ENCODE results near the gene KIF7.

DNA sequence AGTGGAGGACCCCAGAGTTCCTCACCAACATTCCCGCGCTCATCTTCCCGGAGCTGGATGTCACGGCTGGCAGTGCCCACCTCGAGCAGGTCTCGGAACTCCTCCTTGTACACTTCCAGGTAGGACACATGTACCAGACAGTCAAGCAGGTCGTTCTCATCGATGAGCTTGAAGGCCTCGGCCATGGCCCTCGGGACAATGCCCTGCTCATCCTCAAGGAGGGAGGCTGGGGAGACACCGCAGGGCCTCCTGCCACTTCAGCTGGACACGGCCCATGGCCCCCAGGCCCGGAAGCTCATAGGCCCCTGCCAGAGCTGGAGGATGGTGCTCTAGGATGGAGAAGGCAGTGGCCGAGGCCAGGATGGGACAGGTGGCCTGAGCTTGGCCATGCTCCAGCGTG is 5.6 kb downstream of the KIF7 start:
- no peak for TF ChIP-seq POLR2A (IDR thresholded peaks at IDR 0.05)
- TF ChIP-seq, protein P1, sequence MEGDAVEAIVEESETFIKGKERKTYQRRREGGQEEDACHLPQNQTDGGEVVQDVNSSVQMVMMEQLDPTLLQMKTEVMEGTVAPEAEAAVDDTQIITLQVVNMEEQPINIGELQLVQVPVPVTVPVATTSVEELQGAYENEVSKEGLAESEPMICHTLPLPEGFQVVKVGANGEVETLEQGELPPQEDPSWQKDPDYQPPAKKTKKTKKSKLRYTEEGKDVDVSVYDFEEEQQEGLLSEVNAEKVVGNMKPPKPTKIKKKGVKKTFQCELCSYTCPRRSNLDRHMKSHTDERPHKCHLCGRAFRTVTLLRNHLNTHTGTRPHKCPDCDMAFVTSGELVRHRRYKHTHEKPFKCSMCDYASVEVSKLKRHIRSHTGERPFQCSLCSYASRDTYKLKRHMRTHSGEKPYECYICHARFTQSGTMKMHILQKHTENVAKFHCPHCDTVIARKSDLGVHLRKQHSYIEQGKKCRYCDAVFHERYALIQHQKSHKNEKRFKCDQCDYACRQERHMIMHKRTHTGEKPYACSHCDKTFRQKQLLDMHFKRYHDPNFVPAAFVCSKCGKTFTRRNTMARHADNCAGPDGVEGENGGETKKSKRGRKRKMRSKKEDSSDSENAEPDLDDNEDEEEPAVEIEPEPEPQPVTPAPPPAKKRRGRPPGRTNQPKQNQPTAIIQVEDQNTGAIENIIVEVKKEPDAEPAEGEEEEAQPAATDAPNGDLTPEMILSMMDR (IDR thresholded peaks at IDR 0.05) = no peak

All from breast epithelium (tissue), 3 donors.